COLO668 (cell line): ENCODE results near the gene TRIP10.

Source experiments
- DNase-seq: peaks from one replicate; lab custom pipeline; 2025; ENCODE audit not compliant: unreplicated experiment; lab: John Stamatoyannopoulos, UW

The TRIP10 gene

DNA sequence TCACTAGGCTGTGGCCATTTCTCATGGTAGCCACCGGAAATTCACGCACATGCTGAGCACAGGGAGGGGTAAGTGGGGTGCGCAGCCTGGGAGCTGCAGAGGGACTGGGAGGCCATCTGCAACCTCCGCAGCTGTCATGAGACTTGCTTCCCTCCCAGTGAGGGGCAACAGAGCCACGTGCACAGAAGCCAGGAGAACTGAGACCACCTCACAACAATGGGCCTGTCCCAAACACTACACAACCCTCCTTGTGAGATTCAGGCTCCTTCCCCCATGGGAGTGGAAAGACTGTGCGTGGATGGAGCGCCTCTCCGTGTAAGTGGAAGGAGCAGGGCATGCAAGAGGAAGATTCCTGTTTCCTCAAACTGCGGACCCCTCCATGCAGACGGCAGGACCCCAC, 27.9 kb upstream of the TRIP10 start:
- DNase-seq, result no peak

DNA sequence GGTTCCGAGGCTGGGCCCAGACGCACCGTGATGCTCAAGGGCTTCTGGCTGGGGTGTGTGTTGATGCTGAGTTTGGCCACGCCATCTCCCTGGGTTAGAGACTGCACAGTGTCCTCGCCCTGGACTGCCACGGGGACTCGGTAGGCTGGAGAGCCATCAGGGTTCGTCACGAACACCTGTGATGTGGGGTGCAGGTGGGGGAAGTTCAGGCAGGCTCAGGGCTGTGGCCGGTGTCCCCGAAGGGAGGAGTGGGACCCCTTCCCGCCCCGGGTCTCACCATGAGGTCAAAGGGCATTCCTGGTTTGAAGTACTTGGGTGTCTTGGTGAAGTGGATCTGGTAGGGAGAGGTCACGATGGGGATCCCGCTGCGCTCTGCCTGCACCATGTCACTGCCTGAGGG, 27.2 kb upstream of the TRIP10 start:
- DNase-seq, result no peak

DNA sequence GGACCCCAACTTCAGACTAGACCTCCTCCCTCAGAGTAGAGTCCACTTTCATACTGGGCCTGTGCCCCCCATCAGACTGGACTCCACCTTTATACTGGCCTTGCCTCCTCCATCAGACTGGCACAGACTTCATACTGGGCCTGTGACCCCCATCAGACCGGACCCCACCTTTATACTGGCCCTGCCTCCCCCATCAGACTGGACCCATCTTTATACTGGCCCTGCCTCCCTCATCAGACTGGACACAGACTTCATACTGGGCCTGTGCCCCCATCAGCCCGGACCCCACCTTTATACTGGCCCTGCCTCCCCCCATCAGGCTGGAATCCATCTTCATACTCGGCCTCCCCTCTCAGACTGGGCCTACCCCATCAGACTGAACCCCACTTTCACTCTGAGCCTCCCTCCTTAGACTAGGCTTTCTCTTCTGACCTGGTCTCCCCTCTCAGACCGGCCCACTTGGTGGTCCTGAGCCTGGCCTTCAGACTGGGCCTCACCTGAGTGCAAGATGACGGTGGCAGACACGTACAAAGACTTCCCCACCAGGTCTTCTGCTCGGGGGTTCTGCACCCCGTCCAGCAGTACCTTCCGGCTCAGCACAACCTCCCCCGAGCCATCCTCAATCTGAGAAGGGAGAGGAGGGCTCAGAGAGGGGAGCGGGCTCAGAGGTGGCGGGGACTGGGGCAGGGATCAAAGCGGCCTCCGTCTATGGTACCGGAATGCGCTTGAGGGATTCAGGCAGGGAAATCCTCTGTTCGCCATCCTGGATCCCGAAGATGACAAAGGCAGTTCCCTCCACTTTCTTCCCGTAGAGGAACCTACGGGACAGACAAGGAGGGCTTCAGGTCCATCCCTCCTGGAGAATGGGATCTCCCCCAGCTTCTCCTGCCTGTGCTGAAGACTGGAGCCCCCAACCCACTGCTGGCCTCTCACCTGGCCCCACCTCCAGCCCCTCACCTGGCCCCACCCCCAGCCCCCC, 26.5 kb upstream of the TRIP10 start:
- DNase-seq, result no peak

DNA sequence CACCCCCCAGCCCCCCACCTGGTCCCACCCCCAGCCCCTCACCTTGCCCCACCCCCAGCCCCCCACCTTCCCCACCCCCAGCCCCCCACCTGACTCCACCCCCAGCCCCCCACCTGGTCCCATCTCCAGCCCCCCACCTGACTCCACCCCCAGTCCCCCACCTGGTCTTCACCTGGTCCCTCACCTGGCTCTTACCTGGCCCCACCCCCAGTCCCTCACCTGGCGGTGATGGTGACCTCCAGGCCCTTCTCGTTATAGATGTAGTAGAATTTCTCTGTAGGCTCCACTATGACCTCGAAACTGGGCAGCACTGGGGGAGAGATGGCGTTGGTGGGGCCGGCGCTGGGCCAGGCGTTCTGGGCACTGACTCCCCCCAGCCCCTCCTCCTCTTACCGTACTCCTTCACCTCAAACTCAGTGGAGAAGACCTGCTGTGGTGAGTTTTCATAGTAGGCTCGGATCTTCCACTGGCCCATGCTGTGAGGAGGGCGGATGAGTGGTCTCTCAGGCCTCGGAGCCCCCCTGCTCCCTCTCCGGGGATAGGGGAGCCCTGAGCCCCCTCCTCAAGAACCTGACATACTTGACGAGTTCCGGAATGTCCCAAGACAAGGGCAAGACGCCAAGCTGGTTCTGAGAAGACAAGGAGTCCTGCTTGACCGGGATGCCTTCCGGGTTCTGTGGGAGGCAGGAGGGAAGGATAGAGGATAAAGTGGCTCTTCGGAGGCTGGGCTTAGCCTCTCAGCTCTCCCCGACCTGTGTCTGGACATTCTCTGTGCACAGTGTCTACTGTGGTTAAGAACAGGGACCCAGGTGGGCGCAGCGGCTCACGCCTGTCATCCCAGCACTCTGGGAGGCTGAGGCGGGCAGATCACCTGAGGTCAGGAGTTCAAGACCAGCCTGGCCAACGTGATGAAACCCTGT, 25.4 kb upstream of the TRIP10 start:
- no peak for DNase-seq

DNA sequence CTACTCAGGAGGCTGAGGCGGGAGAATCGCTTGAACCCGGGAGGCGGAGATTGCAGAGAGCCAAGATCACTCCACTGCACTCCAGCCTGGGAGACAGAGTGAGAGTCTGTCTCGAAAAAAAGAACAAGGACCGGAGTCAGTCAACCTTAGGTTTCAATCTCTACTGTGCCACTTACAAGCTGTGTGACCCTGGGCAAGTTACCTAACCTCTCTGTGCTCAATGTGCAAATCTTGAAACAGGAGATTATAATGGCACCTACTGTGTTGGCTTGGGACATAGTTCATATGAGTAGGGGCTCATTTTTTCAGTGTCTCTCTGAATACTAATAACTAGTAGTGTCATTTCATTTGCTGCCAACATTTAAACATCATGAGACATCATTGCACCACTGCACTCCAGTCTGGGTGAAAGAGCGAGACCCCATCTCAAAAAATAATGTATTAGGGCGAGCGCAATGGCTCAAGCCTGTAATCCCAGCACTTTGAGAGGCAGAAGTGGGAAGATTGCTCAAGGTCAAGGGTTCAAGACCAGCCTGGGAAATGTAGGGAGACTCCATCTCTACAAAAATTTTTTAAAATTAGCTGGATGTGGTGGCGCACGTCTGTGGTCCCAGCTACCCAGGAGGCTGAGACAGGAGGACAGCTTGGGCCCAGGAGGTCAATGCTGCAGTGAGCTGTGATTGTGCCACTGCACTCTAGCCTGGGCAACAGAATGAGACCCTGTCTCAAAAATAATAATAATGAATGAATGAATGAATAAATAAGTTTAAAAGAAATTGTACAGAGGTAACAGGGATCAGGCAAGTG, 24.5 kb upstream of the TRIP10 start:
- DNase-seq, result no peak

DNA sequence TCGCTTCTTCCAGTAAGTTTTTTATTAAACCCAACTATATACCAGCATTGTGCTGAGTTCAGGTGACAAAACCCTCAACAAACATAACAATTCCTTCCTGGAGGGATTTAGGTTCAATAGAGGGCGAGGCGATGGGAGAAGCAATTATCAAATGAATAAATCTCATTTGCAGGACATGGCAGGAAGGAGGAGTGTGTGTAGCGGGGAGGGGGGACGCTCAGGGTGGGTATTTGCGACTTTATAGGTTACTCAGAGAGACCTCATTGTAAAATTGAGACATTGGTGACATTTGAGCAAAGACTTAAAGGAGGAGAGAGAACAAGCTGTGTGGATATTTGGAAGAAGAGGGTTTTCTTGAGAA, 22.9 kb upstream of the TRIP10 start:
- no peak for DNase-seq

DNA sequence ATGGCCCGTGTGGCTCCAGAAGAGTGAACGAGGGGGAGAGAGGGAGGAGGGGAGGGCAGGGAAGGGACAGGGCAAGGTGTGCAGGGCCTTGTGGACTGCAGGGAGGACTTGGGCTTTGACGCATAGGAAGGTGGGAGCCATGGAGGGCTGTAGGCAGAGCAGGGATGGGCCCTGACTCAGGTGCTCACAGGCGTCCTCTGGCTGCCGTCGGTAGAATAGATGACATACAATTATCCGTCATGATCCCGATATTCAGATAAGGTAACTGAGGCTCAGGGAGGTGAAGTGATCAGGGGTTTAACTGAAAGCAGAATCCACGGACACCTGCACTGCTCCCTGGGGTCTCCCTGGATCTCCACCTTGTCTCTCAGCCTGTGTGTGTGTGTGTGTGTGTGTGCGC, 22.4 kb upstream of the TRIP10 start:
- no peak for DNase-seq

DNA sequence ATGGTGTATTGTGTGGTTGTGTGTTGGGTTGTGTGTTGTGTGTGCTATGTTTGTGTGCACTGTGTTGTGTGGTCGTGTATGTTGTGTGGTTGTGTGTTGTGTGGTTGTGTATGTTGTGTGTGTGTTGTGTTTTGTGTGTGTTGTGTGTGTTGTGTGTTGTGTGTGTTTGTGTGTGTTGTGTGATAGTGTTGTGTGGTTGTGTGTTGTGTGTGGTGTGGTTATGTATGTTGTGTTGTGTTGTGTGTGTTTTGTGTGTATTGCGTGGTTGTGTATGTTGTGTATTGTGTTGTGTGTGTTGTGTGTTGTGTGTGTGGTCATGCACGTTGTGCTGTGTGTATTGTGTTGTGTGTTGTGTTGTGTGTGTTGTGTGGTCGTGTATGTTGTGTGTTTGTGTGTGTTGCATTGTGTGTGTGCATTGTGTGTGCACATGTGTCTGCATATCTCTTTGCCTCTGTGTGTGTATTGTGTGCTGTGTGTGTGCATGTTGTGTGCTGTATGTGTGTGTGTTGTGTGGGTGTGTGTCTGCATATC, 22.0 kb upstream of the TRIP10 start:
- no peak for DNase-seq

DNA sequence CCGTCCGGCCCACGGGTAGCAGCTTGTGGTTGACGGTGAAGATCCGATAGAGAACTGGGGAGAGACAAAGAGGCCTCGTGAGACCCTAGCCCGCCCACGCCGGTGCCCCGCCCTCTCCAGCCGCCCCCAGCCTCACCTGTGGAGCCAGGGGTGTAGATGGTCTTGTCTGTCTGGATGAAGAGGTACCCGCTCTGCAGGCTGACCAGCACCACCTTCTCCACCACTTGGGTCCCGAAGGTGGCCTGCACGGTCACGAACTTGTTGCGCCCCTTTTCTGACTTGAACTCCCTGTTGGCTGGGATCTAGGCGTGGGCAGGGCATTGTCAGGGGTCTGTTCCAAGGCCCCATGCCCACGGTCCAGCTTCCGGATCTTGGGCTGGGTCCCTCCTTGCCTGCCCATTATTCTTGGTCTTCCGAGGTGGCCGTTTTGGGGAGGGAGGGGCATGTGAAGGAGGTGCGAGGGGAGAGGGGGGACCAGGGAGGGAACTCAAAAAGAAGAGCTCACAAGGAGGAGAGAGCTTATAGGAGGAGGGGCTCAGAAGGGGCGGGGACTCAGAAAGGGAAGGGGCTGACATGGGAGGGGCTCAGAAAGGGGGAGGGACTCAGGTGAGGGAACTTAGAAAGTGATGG, 21.3 kb upstream of the TRIP10 start:
- no peak for DNase-seq

DNA sequence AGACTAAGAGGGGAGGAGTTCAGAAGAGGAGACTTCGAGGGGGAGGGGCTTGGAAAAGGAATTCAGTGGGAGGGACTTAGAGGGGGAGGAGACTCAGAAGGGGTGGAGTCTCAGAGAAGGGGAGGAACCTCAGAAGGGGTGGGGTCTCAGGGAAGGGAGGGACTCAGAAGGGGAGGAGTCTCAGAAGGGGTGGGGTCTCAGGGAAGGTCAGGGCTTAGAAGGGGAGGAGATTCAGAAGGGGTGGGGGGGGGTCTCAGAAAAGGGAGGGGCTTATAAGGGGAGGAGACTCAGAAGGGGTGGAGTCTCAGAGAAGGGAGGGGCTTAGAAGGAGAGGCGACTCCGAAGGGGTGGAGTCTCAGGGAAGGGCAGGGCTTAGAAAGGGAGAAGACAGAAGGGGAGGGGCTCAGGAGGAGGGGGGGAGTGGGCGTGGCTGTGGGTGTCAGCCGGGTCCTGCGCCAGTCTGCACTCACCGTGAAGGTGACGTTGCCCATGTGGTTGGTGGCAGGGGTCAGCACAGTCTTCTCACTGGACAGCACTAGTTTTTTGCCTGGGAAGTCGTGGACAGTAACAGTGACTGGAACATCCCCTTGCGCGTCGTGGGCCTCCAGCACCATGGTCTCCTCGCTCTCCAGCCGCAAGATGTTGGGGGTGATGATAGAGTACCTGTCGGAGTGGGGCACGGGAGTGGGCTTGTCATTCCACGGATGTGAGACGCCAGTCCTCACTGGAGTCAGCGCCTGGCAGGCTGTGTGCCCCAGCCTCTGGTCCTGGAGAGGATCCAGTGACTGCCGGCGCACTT, 20.5 kb upstream of the TRIP10 start:
- no peak for DNase-seq

DNA sequence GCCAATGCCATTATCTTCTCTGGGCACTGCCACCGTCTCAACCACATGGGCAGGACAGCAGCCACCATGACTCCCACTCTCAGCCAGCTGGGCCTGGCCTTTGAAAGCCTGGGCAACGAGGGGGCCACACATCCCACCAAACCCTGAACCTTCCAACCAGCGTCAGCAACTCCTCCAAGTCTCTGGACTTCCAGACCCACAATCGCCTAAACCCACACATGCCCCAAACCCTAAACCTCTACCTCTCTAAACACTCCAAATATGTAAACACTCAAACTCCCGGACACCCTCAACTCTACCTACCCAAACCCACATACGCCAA, 20.0 kb upstream of the TRIP10 start:
- DNase-seq, result no peak

DNA sequence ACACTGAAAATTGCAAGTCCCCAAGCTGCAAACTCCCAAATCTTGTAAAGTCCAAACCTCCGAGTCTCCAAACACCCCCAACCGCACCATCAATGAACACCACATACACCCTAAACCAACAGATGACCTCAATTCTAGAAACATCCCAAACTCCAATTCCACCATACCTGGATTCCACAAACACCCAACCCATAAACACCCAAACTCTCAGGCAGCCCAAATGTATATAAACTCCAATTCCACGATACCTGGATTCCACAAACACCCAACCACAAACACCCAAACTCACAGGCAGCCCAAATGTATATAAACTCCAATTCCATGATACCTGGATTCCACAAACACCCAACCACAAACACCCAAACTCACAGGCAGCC, 19.5 kb upstream of the TRIP10 start:
- no peak for DNase-seq

DNA sequence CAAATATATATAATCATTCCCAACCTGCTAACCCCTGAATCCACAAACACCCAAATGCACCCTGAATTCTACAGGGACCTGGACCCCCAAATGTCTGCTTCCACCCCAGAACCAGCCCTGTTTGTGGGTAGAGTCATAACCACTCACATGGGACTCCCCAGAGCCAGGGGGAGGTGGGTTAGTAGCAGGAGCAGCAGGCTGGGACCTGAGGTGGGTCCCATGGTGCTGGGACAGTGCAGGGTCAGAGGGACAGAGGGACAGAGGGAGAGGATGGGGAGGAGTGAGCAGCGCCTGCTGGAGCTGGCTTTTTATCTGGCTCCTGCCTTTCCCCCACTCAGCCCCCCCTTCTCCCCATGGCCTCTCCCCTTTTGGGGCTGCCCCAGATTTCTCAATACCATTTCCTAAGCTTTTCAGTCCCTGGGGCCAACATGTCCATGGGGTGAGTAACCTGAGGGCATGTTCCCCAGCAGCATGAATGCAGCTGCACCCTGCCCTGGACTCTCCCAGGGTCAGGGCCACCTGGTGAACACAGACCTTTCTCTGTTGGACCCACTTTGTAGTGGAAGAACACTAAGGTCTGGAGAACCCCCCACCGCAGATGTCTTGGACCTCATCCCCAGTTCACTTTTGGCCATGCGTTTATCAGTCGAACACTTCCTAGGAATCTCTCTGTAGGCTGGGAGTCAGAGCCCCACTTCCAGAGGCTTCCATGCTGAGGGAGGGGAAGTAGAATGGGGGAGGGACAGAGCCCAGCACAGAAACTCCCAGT, 18.9 kb upstream of the TRIP10 start, which contains the start of gene C3:
Gene C3 (minus strand): TSS at position 282 of the 769 bp plus-strand sequence. CDS start 61 bp downstream, at position 221.
- DNase-seq, result no peak

DNA sequence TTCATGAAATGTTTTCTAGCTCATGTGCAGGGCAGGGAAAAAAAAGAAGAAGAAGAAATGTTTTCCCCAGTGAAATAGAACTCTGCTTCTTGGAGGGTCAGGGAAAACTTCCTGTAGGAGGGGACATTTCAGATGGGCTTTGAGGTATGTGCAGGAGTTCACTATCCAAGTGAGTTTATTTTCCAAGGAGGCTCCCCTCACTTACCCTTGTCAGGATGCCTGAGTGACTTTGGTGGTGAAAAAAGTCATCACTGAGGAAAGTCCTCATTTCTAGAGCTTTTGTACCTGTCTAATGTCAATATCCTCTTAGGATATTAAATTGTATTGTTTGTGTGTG, 18.4 kb upstream of the TRIP10 start:
- DNase-seq, result no peak

DNA sequence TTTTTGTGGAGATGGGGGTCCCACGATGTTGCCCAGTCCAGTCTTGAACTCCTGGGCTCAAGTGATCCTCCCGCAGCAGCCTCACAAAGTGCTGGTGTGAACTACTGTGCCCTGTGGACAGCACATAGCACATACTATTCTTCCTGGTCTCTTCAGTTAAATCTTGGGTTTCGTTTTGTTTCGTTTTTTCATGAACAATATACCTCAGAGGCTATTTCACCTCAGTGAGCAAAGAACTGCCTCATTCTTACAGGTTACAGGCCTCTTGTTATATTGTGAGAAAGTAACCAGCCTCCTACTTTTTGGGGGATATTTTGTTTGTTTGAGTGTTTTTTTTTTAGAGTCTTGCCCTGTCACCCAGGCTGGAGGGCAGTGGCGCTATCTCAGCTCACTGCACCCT, 17.7 kb upstream of the TRIP10 start:
- no peak for DNase-seq

DNA sequence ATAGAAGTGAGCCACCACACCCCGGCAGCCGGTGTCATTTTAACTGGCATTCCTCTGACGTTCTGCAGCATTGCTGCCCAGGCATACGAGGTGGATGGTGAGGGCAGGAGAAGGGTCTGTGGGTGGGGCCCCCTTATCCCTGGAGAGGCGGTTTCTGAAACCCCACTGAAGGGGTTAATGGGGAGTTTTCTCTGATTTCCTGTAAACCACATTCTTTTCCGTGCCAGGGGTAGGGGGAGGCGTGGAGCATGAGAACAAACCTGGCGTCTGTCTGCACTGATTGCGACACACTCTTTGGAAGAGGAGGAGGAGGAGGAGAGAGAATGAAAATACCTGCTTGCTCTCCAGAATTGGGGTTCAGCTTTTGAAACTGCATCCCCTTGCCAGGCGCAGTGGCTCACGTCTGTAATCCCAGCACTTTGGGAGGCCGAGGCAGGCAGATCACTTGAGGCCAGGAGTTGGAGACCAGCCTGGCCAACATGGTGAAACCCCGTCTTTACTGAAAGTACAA, 16.3 kb upstream of the TRIP10 start:
- no peak for DNase-seq

DNA sequence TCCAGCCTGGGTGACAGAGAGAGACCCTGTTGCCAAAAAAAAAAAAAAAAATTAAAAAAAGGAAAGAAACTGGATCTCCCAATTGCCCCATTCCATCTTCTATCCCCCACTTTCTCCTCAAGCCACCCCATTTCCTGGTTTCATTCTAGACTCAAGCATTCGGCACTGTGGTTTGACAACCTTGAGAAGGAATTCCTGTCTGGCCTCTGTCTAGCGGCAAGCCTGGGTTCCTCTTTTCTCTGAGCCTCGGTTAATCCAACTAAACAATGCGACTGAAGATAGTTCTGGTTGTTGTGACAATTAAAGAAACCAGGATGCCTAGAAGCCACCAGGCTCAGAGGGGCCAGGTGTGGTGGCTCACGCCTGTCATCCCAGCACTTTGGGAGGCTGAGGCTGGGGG, 15.7 kb upstream of the TRIP10 start:
- no peak for DNase-seq

DNA sequence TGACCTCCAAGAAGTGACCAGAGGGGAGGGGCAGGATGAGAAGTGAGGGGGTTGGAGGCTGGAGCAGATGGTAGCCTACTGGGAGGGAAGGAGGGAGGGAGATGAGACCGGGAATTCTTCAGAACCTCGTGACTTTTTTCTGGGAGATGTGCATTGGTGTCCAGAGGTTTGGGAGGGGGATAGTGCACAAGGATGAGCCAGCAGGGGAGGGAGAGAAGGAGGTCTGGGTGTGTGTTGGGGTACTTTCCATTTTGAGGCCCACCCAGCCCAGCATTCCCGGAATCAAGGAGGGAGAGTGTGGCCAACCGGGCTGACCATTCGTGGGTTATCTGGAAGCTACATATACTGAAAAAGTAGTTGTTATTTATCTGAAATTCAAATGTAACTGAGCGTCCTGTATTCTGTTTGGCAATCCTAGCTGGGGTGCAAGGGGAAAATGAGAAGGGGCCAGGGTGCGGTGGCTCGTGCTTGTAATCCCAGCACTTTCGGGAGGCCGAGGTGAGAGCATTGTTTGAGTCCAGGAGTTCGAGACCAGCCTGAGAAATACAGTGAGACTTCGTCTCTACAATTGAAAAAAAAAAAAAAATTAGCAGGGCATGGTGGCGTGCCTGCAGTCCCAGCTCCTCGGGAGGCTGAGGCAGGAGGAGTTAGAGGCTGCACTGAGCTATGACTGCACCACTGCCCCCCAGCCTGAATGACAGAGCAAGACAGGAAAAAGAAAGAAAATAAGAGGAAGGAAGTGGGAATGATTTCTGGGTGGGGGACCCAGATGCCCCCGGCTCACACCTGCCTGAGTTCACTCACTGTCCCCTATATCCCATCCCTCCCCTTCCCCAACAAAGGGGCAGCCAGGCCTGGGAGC, 14.6 kb upstream of the TRIP10 start:
- DNase-seq, result no peak
